ENCODE data around the gene CNFN.

The CNFN gene

DNA sequence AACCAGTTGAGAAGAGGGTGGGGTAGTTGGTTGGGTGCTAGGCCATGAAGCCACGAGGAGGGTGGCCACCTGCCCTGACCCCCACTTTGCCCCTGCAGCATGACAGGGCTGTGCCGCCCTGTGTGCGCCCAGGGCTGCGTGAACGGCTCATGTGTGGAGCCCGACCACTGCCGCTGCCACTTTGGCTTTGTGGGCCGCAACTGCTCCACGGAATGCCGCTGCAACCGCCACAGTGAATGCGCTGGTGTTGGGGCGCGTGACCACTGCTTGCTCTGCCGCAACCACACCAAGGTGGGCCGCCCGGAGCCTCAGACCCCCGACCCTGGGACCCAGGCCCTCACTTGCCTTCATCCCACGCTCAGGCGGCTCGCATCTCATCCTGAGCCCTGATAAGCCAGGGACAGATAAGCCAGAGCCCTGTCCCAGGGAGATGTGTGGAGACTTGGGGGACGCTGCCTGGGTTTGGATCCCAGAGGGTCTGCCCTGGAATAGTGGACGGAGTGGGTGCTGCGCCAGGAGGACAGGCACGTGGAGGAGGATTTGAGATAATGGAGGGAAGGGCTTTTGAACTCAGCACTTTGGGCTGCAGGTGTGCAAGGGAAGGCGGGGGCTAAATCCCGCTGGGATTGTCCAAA, 20.5 kb downstream of the CNFN start:
- H3K9ac ChIP-seq (ENCODE audit: low read length): peak overlapping the region; percentile 22
- H3K27me3 ChIP-seq (ENCODE audit: control insufficient read depth, insufficient read depth, low read length): no peaks in the 10 kb centered on the region
- H3K4me3 ChIP-seq (ENCODE audit: low read length): no peak overlapping the region
- peaks cover 21% of the 10 kb centered on the region for H3K4me1 ChIP-seq (ENCODE audit: control insufficient read depth, low read depth, low read length)
- no peaks in the 10 kb centered on the region for H3K36me3 ChIP-seq (ENCODE audit: control insufficient read depth, low read depth, low read length)
- H3K27ac ChIP-seq (ENCODE audit: low read length): no peak overlapping the region
- H3K9me3 ChIP-seq (ENCODE audit: control insufficient read depth, low read depth, low read length): no peaks in the 10 kb centered on the region

DNA sequence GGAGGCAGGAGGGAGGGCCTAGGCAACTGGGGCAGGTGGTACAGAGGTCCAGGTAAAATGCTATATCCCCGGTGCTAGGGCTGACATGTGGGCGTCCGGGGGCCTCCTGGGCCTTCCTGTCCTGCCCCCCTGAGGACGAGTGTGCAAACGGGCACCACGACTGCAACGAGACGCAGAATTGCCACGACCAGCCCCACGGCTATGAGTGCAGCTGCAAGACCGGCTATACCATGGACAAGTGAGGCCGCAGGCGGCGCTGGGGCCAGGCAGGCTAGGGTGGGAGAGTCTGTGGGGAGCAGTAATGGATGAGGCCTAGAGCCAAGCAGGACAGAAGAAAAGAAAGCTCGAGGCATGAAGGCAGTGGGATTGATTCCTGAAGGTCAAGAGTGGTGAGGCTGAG, 21.3 kb downstream of the CNFN start:
- Histone ChIP-seq H3K27ac (ENCODE audit: low read length) (no peak overlapping the region), H3K36me3 (ENCODE audit: control insufficient read depth, low read depth, low read length) (no peaks in the 10 kb centered on the region), H3K9ac (ENCODE audit: low read length) (no peak overlapping the region), H3K27me3 (ENCODE audit: control insufficient read depth, insufficient read depth, low read length) (no peaks in the 10 kb centered on the region), H3K4me3 (ENCODE audit: low read length) (no peak overlapping the region), H3K9me3 (ENCODE audit: control insufficient read depth, low read depth, low read length) (no peaks in the 10 kb centered on the region), H3K4me1 (ENCODE audit: control insufficient read depth, low read depth, low read length) (peaks cover 21% of the 10 kb centered on the region)

DNA sequence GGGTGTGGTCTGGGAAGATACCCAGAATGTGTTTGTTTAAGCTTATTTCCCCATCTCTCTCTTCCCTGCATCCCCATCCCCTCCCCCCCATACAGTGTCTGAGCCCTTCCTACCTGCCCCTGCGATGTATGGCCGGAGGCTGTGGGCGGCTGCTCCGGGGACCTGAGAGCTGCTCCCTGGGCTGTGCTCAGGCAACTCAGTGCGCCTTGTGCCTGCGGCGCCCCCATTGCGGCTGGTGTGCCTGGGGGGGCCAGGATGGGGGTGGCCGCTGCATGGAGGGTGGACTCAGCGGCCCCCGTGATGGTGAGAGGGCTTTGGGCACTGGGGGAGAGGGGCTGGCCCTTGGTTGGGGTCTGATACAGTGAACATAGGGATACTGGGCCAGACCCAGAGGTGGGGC, 21.7 kb downstream of the CNFN start:
- Histone ChIP-seq H3K27ac (ENCODE audit: low read length) (no peak overlapping the region), H3K4me3 (ENCODE audit: low read length) (no peak overlapping the region), H3K36me3 (ENCODE audit: control insufficient read depth, low read depth, low read length) (no peaks in the 10 kb centered on the region), H3K27me3 (ENCODE audit: control insufficient read depth, insufficient read depth, low read length) (no peaks in the 10 kb centered on the region), H3K4me1 (ENCODE audit: control insufficient read depth, low read depth, low read length) (peaks cover 21% of the 10 kb centered on the region), H3K9me3 (ENCODE audit: control insufficient read depth, low read depth, low read length) (no peaks in the 10 kb centered on the region), H3K9ac (ENCODE audit: low read length) (no peak overlapping the region)

DNA sequence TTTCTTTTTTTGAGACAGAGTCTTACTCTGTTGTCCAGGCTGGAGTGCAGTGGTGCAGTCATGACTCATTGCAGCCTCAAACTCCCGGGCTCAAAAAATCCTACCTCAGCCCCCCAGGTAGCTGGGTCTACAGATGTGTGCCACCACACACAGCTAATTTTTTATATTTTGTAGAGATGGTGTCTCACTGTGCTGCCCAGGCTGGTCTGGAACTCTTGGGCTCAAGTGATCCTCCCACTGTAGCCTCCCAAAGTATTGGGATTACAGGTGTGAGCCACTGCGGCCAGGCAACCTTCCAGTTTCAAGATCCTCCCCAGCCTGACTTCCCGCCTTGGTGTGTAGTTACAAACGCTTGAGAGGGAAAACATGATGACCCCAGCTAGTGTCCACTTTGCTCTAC, 22.2 kb downstream of the CNFN start:
- Histone ChIP-seq H3K27ac (ENCODE audit: low read length) (no peak overlapping the region), H3K9ac (ENCODE audit: low read length) (no peak overlapping the region), H3K4me3 (ENCODE audit: low read length) (no peak overlapping the region), H3K4me1 (ENCODE audit: control insufficient read depth, low read depth, low read length) (peaks cover 21% of the 10 kb centered on the region), H3K9me3 (ENCODE audit: control insufficient read depth, low read depth, low read length) (no peaks in the 10 kb centered on the region), H3K36me3 (ENCODE audit: control insufficient read depth, low read depth, low read length) (no peaks in the 10 kb centered on the region), H3K27me3 (ENCODE audit: control insufficient read depth, insufficient read depth, low read length) (no peaks in the 10 kb centered on the region)

DNA sequence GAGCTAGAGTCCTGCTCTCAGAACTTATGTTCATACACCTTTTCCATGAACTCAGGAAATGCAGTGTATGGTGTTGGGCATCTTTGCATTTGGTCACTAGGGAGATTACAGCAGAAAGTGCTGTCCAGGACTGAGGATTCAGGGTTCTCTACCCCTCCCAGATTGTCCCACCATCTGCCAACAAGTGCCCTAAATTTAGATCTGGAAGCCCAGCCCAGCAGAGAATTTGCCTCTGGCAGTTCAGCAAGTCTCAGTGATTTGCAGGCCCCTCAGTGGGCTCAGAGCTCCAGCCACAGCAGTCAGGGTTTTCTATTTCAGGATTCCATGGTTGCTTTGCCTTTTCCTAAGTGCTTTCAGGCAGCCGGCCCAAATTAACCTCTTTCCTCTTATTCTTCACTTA, 23.4 kb downstream of the CNFN start:
- Histone ChIP-seq H3K27ac (ENCODE audit: low read length) (no peak overlapping the region), H3K9me3 (ENCODE audit: control insufficient read depth, low read depth, low read length) (no peaks in the 10 kb centered on the region), H3K4me3 (ENCODE audit: low read length) (no peak overlapping the region), H3K4me1 (ENCODE audit: control insufficient read depth, low read depth, low read length) (peaks cover 21% of the 10 kb centered on the region), H3K27me3 (ENCODE audit: control insufficient read depth, insufficient read depth, low read length) (no peaks in the 10 kb centered on the region), H3K9ac (ENCODE audit: low read length) (no peak overlapping the region), H3K36me3 (ENCODE audit: control insufficient read depth, low read depth, low read length) (no peaks in the 10 kb centered on the region)

DNA sequence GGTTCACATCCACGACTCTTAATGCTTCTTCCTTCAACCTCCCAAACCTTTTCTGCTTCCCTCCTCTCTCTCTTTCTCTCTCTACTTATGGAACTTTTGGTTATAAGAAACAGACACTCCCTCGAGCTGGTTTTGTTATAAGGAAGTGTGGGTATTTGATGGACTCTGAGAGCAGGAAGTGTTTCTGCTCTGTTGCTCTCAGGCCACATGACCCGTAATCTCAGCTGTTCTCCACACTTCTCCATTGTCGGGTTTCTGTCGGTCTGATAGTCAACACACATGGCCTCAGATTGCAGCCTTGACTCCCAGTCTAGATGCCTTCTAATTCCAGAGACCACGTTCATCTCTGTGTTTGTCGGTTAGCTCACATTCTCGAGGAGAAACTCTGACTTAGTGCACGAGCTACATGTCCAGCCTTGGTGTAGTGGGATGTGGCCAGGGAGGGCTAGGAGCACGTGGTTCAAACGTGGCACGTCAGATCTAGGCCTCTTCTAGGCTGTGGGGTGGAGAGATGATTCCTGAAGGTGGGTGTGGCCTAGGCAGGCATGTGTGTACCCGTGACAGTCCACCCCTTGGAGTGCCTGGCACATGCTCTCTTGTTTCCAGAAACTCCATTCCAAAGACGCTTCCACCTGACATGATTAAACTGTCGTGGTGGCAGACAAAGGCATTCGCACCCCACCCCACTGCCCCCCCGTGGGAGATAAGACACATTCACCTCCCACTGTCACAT, 26.3 kb downstream of the CNFN start:
- no peaks in the 10 kb centered on the region for H3K27me3 ChIP-seq (ENCODE audit: control insufficient read depth, insufficient read depth, low read length)
- no peaks in the 10 kb centered on the region for H3K4me1 ChIP-seq (ENCODE audit: control insufficient read depth, low read depth, low read length)
- no peak overlapping the region for H3K4me3 ChIP-seq (ENCODE audit: low read length)

DNA sequence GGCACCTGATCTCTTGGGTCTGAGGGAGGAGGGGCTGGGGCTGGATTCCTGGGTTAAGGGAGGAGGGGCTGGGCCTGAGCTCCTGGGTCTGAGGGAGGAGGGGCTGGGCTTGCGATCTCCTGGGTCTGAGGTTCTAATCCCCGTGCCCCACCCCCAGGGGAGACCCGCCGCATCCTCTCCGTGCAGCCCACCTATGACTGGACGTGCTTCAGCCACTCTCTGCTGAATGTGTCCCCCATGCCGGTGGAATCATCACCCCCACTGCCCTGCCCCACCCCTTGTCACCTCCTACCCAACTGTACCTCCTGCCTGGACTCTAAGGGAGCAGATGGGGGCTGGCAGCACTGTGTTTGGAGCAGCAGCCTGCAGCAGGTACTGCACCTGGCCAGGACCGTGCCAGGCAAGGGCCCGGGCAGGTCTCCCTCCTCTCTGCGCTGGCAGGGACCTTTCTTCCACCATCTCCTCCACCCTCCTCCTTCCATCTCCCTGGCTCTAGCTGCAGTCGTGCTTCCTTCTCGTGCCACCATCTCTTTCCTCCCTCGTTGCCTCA, 27.1 kb downstream of the CNFN start:
- no peaks in the 10 kb centered on the region for H3K9me3 ChIP-seq (ENCODE audit: control insufficient read depth, low read depth, low read length)
- H3K9ac ChIP-seq (ENCODE audit: low read length): no peak overlapping the region
- H3K4me1 ChIP-seq (ENCODE audit: control insufficient read depth, low read depth, low read length): no peaks in the 10 kb centered on the region
- no peak overlapping the region for H3K4me3 ChIP-seq (ENCODE audit: low read length)
- no peaks in the 10 kb centered on the region for H3K27me3 ChIP-seq (ENCODE audit: control insufficient read depth, insufficient read depth, low read length)
- H3K27ac ChIP-seq (ENCODE audit: low read length): no peak overlapping the region
- no peaks in the 10 kb centered on the region for H3K36me3 ChIP-seq (ENCODE audit: control insufficient read depth, low read depth, low read length)

More for the DNA sequence above, 26.3 kb downstream of the CNFN start:
- no peak overlapping the region for H3K9ac ChIP-seq (ENCODE audit: low read length)
- H3K27ac ChIP-seq (ENCODE audit: low read length): no peak overlapping the region
- H3K9me3 ChIP-seq (ENCODE audit: control insufficient read depth, low read depth, low read length): no peaks in the 10 kb centered on the region
- no peaks in the 10 kb centered on the region for H3K36me3 ChIP-seq (ENCODE audit: control insufficient read depth, low read depth, low read length)

DNA sequence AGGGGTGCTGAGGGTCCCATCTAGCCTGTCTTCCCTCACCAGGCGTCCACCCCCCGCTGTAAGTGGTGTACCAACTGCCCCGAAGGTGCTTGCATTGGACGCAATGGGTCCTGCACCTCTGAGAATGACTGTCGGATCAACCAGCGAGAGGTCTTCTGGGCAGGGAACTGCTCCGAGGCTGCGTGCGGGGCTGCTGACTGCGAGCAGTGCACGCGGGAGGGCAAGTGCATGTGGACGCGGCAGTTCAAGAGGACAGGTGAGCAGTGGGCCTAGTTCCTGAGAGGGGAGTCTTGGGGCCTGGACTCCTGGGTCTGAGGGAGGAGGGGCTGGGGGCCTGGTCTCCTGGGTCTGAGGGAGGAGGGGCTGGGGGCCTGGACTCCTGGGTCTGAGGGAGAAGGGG, 27.8 kb downstream of the CNFN start:
- H3K4me1 ChIP-seq (ENCODE audit: control insufficient read depth, low read depth, low read length): no peaks in the 10 kb centered on the region
- no peak overlapping the region for H3K27ac ChIP-seq (ENCODE audit: low read length)

DNA sequence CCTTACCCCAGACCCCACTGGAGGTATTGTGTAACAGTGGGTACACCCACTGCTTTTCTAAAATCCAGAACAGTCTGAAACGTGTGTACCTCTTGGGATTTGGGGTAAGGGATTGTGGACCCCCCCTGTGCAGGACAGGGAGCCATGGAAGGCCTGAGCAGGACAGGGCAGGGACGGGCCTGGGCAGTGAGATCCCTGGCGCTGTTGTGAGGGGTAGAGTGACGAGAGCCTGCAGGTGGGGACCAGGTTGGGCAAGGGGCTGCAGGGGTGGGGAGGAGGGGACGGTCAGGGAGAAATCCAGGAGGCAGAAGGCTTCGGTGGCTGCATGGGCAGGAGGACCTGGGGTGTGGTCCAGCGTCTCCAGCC, 28.6 kb downstream of the CNFN start:
- Histone ChIP-seq H3K27me3 (ENCODE audit: control insufficient read depth, insufficient read depth, low read length) (no peaks in the 10 kb centered on the region), H3K36me3 (ENCODE audit: control insufficient read depth, low read depth, low read length) (peaks cover 1% of the 10 kb centered on the region), H3K4me3 (ENCODE audit: low read length) (no peak overlapping the region), H3K27ac (ENCODE audit: low read length) (no peak overlapping the region), H3K9ac (ENCODE audit: low read length) (no peak overlapping the region), H3K4me1 (ENCODE audit: control insufficient read depth, low read depth, low read length) (no peaks in the 10 kb centered on the region), H3K9me3 (ENCODE audit: control insufficient read depth, low read depth, low read length) (no peaks in the 10 kb centered on the region)

More for the DNA sequence above, 27.8 kb downstream of the CNFN start:
- no peaks in the 10 kb centered on the region for H3K36me3 ChIP-seq (ENCODE audit: control insufficient read depth, low read depth, low read length)
- no peaks in the 10 kb centered on the region for H3K27me3 ChIP-seq (ENCODE audit: control insufficient read depth, insufficient read depth, low read length)
- H3K9ac ChIP-seq (ENCODE audit: low read length): no peak overlapping the region
- no peak overlapping the region for H3K4me3 ChIP-seq (ENCODE audit: low read length)
- H3K9me3 ChIP-seq (ENCODE audit: control insufficient read depth, low read depth, low read length): no peaks in the 10 kb centered on the region

DNA sequence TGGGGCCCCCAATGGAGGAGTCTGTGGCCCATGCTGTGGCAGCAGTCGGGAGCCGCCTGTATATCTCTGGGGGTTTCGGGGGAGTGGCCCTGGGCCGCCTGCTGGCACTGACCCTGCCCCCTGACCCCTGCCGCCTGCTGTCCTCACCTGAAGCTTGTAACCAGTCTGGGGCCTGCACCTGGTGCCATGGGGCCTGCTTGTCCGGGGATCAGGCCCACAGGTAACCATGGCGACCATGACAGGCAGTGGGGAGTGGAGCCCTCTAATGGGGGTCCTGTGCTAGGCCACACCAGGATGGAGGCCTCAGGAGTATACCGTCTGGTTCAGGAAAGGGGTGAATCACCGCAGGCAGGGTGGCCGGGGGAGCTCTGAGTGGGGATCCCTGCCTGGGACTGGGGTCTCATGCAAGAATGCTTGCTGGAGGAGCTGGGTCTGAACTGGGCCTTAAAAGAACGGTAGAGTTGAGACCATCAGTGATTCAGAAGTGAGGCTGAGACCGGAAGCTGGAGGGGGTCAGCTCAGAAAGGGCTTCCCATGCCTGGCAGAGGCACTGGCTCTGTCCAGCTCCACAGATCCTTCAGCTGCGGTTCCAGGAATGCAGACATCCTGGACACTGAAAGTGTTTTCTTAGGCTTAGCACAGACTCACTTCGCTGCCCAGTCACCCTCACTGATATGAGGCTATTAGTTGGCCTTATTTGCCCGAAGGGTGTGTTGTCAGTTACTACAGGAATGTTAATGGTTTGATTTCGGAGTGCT, 29.1 kb downstream of the CNFN start:
- Histone ChIP-seq H3K4me3 (ENCODE audit: low read length) (no peak overlapping the region), H3K4me1 (ENCODE audit: control insufficient read depth, low read depth, low read length) (no peaks in the 10 kb centered on the region), H3K36me3 (ENCODE audit: control insufficient read depth, low read depth, low read length) (peaks cover 7% of the 10 kb centered on the region), H3K9me3 (ENCODE audit: control insufficient read depth, low read depth, low read length) (no peaks in the 10 kb centered on the region), H3K27me3 (ENCODE audit: control insufficient read depth, insufficient read depth, low read length) (no peaks in the 10 kb centered on the region), H3K9ac (ENCODE audit: low read length) (no peak overlapping the region), H3K27ac (ENCODE audit: low read length) (no peak overlapping the region)

DNA sequence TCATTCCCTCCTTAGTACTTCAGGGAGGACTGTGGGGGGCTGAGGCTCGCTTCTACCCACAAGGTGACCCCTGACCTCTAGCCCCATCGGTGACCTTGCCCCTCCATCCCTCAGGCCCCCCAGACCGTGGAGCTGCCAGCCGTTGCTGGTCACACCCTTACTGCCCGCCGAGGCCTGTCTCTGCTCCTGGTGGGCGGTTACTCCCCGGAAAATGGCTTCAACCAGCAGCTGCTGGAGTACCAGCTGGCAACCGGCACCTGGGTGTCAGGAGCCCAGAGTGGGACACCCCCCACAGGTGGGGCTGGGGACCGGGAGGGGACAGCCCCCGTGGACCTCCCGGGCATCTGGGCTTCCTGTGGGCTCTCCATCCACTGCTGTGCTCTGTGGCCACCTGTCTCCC, 32.8 kb downstream of the CNFN start:
- Histone ChIP-seq H3K9me3 (ENCODE audit: control insufficient read depth, low read depth, low read length) (no peaks in the 10 kb centered on the region), H3K4me3 (ENCODE audit: low read length) (no peak overlapping the region), H3K27me3 (ENCODE audit: control insufficient read depth, insufficient read depth, low read length) (no peaks in the 10 kb centered on the region), H3K9ac (ENCODE audit: low read length) (no peak overlapping the region), H3K36me3 (ENCODE audit: control insufficient read depth, low read depth, low read length) (peaks cover 11% of the 10 kb centered on the region), H3K27ac (ENCODE audit: low read length) (no peak overlapping the region), H3K4me1 (ENCODE audit: control insufficient read depth, low read depth, low read length) (no peaks in the 10 kb centered on the region)
